ENCODE measurements around the gene STRIP1.

Gene STRIP1, protein sequence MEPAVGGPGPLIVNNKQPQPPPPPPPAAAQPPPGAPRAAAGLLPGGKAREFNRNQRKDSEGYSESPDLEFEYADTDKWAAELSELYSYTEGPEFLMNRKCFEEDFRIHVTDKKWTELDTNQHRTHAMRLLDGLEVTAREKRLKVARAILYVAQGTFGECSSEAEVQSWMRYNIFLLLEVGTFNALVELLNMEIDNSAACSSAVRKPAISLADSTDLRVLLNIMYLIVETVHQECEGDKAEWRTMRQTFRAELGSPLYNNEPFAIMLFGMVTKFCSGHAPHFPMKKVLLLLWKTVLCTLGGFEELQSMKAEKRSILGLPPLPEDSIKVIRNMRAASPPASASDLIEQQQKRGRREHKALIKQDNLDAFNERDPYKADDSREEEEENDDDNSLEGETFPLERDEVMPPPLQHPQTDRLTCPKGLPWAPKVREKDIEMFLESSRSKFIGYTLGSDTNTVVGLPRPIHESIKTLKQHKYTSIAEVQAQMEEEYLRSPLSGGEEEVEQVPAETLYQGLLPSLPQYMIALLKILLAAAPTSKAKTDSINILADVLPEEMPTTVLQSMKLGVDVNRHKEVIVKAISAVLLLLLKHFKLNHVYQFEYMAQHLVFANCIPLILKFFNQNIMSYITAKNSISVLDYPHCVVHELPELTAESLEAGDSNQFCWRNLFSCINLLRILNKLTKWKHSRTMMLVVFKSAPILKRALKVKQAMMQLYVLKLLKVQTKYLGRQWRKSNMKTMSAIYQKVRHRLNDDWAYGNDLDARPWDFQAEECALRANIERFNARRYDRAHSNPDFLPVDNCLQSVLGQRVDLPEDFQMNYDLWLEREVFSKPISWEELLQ

DNA sequence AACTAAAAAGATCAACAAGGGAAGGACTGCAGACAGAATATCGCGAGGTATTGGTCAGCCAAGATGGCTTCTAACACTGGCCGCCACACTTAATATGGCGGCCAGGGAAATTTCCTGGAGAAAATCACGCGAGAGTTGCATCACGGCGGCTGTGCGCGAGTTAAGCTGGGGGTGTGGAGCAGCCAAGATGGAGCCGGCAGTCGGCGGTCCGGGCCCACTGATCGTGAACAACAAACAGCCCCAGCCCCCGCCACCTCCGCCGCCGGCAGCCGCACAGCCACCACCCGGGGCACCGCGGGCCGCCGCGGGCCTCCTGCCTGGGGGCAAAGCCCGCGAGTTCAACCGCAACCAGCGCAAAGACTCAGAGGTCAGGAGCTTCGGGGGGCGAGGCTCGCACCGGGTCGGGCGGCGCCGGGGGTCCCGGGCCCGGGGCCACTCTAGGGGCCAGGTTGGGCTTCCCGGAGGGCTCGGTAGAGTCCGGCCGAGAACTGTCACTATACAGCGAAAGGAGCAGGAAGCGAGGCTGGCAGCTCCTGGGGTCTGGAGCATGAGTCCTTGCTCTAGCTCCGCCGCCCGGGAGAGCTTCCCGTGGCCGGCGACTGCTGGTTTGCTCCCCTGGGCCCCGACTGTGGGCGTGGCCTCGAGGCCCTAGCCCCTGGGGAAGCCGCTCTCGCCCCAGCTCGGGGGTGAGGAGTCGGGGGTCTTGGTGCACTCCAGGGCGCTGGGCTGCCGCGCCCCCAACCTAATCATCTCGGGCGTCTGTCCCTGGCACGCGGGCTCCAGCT is at the start of gene STRIP1:
TSS of gene STRIP1 (plus strand) at position 174 of the 785 bp plus-strand sequence. CDS start at position 188, 14 bp downstream.
- DNase-seq (ENCODE audit: extremely low spot score, insufficient read length, low read depth) (peak; percentile 81), FAIRE-seq (peak; percentile 87)

DNA sequence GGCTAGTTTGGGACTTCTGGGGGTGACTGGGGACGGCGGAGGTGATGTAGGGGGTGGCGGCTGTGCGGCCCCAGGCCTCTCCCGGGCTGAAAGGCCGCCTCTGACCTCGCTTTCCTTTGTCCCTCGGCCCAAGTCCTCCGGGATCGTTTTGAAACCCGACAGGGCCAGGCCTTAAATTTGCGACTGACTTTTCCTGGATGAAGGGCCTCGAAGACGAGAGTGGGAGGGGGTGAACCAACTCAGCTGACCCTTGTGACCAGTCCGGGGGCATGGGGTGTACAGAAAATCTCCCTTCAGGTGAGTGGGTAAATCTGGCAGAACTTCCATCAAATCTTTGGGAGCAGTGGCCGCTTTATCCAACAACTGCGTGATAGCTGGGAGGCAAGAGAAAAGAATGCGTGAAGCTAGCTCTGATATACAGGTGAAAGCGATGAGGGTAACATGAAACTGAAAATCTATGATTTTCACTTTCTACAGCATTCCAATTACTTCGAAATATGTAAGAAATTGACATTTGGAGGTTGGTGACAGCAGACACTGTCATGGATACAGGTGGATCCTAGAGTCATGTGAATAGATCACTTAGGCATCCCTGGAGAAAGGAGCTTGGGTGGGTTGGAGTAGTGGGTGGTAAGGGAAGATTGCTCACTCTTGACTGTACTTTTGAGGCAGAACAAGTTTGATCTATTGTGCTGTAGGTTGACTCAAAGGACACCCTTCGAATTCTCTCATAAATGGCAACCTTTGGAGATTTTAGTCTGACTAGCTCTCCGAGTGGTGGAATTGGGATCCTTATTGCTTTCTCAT is 49.0 kb upstream of the STRIP1 start:
- DNase-seq (ENCODE audit: extremely low spot score, insufficient read length, low read depth), result no peak
- no peak for FAIRE-seq

DNA sequence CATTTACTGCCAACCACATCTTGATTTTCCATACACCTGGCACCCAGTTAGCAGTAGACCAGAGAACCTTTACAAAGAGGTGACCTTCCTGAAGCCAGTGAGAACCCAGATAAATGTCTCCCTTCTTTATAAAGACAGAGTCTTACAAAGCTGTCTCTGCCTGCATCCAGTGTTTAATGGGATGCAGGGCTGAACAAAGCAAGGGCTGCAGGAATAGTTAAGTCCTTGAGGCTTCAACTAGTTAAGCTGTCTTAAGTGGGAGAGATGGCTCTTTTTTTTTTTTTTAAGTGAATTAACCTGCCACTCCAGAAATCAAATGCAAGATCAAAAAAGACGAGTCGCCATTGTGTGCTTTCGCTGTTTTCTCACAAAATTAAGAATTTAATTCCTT is 48.4 kb upstream of the STRIP1 start:
- DNase-seq (ENCODE audit: extremely low spot score, insufficient read length, low read depth) (no peak), FAIRE-seq (no peak)

DNA sequence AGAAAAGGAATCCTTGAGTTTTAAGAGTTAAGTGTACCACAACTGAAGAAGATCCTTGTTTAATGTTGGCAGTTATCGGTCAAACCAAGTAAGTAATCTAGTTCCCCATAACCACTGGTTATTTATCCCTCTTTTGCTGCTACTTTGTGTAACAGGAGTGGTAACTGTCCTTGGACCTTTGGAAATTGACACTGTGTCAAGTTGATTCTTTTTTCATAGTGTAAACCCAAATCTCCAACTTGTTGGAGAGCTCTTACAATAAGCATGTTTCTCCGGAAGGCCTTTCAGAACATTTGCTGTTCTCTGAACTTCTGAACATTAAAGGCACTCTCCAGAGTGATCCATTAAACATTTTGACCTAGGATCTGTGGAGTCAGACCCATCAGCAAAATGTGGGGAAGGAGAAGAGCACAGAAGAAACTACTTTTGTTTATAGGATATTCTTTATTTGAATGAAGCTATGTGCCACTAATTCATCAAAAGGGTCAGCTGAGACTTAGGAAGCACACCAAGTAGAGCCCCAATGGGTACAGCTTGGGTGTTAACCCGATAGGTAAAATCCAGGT is 46.0 kb upstream of the STRIP1 start:
- DNase-seq (ENCODE audit: extremely low spot score, insufficient read length, low read depth) (no peak), FAIRE-seq (no peak)

DNA sequence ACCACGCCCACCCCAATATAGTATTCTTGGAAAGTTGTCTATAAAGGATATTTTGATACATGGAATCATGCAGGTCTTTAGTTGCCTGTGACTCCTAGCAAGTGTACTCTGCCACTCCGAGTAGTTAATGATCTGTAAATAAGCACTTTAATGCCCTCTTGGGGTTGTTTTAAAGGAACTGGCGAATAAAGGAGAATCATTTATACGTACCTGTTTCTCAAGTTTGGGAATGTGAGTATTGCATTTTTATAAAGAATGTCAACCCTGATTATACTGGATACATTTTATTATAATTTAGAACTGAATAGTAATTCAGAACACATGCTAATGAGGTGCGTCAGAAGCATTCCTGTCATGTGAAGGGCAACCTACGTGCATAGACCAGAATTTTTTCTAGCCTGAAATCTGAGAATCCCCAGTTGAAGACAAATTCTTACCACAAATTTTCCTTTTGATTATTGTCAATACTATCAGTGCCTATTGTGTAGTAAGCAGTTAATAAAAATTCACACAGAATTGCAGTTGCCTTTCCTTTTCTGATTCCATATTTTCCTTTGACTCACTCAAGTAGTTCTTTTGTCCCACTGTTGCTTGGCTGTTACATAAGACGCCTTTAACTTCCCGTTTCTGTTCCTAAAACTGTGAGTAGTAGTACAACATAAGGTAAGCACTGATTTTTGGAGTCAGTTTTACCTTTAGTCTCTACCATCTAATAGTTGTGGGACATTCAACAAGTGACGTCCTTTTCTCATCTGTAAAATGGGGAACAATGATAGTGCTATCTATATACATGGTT is 44.7 kb upstream of the STRIP1 start:
- DNase-seq (ENCODE audit: extremely low spot score, insufficient read length, low read depth) (no peak), FAIRE-seq (no peak)

GRCh38 chr1:109990302-109990653 is 44.1 kb upstream of the STRIP1 start:
- no peak for FAIRE-seq
- no peak for DNase-seq (ENCODE audit: extremely low spot score, insufficient read length, low read depth)

DNA sequence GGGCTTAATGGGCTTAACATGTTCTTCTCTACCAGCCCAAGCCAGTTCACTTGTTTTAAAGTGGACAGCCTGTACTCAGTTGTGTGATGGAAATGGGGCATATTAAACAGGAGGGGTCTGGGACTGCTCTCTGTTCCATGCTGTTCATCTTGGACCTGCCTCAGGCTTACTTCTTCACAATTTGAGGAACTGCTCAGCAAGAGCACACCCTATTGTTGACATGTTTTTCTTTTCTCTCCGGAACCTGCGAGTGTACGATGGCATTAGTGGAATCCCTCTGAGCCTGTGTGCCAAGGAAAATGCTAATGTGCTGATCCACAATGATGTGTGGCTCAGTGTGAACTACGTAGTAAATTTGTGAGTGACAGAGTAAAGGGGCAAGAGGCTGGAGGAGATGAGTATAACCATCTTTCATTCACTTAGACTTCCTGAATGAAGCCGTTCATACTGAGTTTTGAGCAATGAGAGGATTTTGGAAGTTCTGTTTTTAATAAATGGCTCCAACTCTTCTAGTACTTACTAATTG is 43.0 kb upstream of the STRIP1 start:
- DNase-seq (ENCODE audit: extremely low spot score, insufficient read length, low read depth) (no peak), FAIRE-seq (no peak)

DNA sequence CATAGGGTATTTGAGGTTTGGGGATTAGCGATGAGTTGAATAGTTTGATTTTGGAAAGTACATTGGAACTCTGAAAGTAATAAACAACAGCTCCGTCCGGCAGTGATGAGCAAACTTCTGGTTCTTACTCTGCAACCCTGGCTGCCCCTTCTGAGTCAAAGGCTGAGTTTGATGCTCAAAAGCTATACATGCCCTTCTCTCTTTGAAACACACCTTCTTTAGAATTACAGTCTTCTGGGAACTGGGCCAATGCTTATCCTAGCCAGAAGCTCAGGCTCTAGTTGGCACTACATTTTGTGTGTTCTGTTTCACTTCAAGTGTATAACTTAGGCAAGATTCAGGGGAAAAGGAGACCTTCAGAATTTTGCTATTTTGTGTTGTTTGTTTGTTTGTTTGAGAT is 40.5 kb upstream of the STRIP1 start:
- no peak for DNase-seq (ENCODE audit: extremely low spot score, insufficient read length, low read depth)

GRCh38 chr1:109994654-109995053 is 39.8 kb upstream of the STRIP1 start:
- FAIRE-seq (no peak), DNase-seq (ENCODE audit: extremely low spot score, insufficient read length, low read depth) (no peak)

More for the DNA sequence above, 40.5 kb upstream of the STRIP1 start:
- FAIRE-seq, result no peak

DNA sequence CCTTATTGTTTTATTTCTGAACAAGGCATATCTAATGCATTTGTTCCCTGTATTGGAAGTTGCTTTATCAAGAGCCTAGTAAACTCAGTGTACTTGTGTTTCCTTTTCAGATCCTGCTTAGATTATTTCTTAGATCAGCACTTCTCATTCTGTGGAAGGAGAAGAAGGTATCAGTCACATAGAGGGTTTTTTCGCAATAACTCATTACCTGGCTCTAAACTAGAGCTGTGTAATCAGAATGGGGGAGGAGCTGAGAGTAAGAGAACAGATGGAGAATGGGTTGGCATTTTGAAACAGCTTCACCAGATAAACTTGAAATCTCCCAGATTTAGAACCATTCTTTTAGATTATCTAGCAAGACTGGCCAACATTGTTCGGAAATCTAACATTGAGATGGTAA is 38.9 kb upstream of the STRIP1 start:
- DNase-seq (ENCODE audit: extremely low spot score, insufficient read length, low read depth) (no peak), FAIRE-seq (no peak)

DNA sequence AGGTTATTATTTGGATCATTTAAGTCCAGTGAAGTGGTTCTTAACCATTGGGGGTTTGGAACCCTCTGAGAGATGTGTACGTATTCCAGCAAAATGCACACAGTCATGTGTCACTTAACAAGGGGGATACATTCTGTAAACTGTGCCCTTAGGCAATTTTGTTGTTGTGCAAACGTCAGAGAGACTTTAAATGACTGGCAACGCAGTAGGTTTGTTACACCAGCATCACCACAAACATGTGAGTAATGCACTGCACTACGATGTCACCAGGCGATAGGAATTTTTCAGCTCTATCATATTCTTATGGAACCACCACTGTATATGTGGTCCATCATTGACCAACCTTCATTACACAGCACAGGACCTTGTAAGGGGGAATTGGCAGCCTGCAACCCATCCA is 37.9 kb upstream of the STRIP1 start:
- FAIRE-seq (no peak), DNase-seq (ENCODE audit: extremely low spot score, insufficient read length, low read depth) (no peak)

DNA sequence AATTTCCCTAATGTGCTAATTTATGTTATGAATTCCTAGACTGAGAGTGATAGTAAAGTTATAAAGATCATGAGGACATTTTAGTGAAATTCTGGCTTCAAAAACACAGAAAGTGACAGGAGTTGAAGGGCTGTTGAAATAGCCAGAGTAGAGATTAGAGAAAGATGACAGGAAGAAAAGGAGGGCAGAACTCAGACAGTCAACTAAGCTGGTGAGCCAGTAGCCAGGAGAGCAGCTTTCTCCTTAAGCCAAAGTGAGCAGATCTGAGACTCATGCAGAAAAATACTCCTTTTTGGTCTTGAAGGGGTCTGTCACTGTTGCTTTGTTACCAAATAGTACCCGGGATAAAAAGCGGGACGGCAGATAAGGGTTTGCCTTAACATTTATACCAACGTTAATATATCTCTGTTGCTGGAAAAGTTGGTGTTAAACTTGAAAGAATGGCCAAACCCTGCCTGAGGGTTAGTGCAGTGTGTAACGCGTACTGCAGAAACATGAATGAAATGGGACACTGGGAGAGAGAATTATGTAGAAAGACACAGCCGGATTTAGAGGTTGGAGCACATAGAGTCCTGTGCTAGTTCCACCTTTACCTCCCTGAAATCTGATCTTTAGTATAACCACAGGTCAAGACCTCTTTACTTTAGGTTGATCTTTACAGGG is 37.1 kb upstream of the STRIP1 start:
- no peak for DNase-seq (ENCODE audit: extremely low spot score, insufficient read length, low read depth)
- no peak for FAIRE-seq

DNA sequence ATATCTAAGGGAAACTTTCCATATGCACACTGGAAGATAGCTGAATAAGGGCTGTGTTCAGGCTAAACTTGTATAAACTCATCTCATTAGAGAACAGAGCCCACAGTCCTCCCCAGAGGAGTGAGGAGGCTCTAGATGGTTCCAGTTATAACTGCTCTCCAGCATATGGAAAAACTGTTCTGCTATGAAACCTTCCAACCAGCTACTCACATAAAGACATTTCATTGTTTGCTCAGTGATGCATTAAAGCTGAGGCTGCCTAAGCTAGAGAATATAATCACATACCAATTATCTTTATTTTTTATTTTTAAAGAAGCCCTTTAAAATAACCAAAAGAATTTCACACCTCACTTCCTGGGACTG is 36.6 kb upstream of the STRIP1 start:
- FAIRE-seq, result no peak
- no peak for DNase-seq (ENCODE audit: extremely low spot score, insufficient read length, low read depth)

DNA sequence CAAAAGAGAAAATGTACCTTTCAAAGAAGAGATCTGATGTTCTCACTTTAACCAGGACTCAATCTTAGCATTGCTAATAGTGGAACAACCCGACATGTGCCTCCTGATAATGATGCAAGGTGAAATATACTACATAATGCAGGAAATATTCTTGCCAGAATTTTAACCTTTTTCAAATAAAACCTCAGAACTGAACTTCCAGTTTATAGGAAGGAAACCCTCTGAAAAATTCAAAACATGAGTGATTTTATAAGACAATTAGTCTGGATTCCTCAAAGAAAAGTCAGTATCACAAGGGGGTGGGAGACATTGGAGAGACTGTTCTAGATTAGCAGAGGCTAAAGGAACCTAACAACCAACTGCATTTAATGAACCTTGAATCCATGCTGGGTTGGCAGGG is 31.7 kb upstream of the STRIP1 start:
- FAIRE-seq (no peak), DNase-seq (ENCODE audit: extremely low spot score, insufficient read length, low read depth) (no peak)

DNA sequence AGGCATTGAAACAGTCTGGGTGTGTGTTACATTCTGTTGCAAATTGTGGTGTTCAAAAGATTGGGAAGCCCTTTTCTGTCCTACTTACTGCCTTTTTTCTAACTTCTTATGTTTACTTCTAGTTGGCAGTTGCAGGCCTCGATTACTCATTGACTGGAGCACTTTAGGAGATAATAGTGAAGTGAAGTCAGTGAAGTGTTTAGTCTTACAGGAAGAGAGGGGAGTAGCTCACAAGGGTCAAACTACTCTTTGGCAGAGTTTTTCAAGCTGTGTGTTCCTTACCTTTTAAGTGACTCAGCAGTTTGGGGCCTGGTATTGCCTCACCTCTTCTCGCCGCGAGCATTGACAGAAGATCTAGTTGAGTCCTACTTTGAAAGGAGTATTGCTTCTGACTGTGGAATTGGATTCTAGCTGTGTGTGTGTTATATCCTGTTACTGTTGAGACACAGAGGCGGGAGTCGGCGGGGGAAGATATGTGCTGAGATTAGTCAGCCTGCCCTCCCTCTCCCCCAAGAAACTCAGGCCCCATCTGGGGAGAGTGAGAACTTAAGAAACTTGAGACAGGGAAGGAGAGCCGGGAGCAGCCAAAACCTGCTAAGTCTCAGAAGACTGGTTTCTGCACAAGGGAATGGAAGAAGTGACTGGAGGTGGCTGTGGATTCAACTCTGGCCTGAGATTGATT is 30.5 kb upstream of the STRIP1 start:
- DNase-seq (ENCODE audit: extremely low spot score, insufficient read length, low read depth), result peak; percentile 30
- FAIRE-seq, result peak; percentile 87

- no peak for FAIRE-seq
- DNase-seq (ENCODE audit: extremely low spot score, insufficient read length, low read depth), result no peak
These were observed 29.8 kb upstream of the STRIP1 start for GRCh38 chr1:110004583-110004982.

- no peak for DNase-seq (ENCODE audit: extremely low spot score, insufficient read length, low read depth)
- FAIRE-seq, result no peak
These were observed 28.5 kb upstream of the STRIP1 start for GRCh38 chr1:110005971-110006370.

Data from GM18507 (cell line).